ENCODE data around the gene H6PD. TPM values are rescaled to one million over a fixed set of nuclear protein-coding genes. Genes with fewer than 3 reads are reported as not detected.

H6PD gene
- total RNA-seq, 1 donor from 2014 or later = 43.7 TPM

DNA sequence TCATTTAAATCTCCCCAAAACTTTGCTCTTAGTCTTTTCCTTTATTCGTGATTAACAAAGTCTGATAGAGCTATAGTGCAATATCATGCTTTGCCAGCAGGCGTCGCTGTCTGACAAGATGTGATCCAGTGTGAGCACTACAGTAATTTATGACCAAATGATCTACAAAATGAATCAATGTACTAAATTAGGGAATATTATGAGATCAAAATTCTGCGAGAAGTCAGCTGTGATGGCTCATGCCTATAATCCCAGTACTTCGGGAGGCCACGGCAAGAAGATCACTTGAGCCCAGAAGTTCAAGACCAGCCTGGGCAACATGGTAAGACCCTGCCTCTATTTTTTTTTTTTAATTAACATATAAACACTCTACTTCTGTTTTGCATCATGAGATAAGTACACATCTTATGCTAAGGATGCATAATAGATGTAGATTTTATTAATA, 54.5 kb downstream of the H6PD start:
- H3K4me3 ChIP-seq = no peak overlapping the region
- DNase-seq (peak; percentile 77), ATAC-seq (peak; percentile 46)
- peak; percentile 97 for TF ChIP-seq CTCF (IDR thresholded peaks at IDR 0.05)
- H3K27ac ChIP-seq = no peak overlapping the region
- H3K9me3 ChIP-seq = peaks cover 9% of the 10 kb centered on the region
- intact Hi-C loops (cut with DNase I) = loop anchor here (10.0 kb wide), 1 partner anchor 196 kb away; no protein-coding TSS in a partner anchor
- no peaks in the 10 kb centered on the region for H3K27me3 ChIP-seq
- peaks cover 28% of the 10 kb centered on the region for H3K4me1 ChIP-seq
- no peaks in the 10 kb centered on the region for H3K36me3 ChIP-seq

DNA sequence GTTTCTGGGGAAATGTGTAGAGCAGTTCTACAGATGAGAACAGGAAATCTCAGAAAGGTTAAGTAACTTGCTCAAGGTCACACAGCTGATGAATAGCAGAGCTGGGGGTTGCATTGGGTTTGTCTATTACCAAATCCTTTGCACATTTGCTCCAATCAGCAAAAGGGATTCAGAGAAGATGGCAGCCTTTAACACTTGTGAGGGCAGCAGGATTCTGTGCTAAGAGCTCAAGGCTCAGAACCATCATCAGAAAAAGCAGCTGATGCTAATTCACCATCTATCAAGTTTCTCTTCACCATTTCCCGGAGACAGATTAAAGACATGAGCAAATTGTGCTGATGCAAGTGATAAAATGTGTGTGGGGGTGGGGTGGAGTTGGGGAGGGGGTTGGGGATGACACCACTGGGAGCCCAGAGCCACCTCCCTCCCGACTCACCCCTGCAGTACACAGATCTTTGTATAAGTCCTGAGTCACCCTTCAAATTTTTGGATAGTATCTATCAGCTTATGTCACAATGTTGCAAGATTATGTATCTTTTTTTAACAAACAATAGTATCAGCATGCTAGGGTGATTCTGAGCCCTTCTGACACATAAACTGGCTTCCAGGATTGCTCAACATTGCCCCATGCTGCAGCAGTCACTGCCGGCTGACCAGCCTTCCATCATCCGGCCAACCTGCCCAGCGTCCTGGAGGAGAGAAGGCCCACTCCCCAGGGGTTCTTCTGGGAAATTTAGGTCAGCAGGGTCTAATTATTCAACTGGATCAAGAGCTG, 55.3 kb downstream of the H6PD start:
- peak; percentile 19 for ATAC-seq
- H3K36me3 ChIP-seq = no peaks in the 10 kb centered on the region
- no peak for TF ChIP-seq CTCF (IDR thresholded peaks at IDR 0.05)
- intact Hi-C loops (cut with DNase I) = loop anchor here (5.0 to 10.0 kb wide), 2 partner anchors 162 to 195 kb away; no protein-coding TSS in a partner anchor
- no peaks in the 10 kb centered on the region for H3K27me3 ChIP-seq
- no peak for DNase-seq
- peak overlapping the region; percentile 65 for H3K27ac ChIP-seq
- no peak overlapping the region for H3K4me3 ChIP-seq
- peaks cover 9% of the 10 kb centered on the region for H3K9me3 ChIP-seq
- peaks cover 32% of the 10 kb centered on the region for H3K4me1 ChIP-seq

DNA sequence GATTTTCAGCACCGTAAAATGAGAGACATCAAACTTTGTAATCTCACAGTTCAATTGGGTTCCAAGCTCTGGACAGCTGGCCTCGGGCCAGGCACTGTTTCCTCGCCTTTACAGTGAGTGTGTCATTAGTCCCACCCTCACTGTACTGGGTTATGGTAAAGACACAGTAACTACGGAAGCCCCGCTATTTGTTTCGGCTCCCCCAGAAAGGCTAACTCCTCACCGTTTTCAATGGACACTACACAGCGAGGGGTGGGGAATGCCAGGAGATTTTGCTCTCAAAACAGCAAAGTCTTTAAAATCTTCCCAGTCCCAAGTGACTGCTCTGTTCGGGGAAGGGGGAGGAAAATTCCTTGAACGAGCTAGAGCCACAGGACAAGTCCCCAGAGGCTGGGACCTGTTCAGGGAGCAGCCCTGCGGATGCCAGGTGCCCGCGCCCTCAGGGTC, 57.4 kb downstream of the H6PD start:
- ATAC-seq = no peak
- H3K9me3 ChIP-seq = peaks cover 9% of the 10 kb centered on the region
- peaks cover 36% of the 10 kb centered on the region for H3K4me1 ChIP-seq
- peak overlapping the region; percentile 86 for H3K27ac ChIP-seq
- peak overlapping the region; percentile 87 for H3K4me3 ChIP-seq
- TF ChIP-seq CTCF (IDR thresholded peaks at IDR 0.05) = no peak
- no peaks in the 10 kb centered on the region for H3K36me3 ChIP-seq
- DNase-seq = no peak
- no peaks in the 10 kb centered on the region for H3K27me3 ChIP-seq
- intact Hi-C loops (cut with DNase I) = loop anchor here (5.0 kb wide), 1 partner anchor 160 kb away; no protein-coding TSS in a partner anchor

DNA sequence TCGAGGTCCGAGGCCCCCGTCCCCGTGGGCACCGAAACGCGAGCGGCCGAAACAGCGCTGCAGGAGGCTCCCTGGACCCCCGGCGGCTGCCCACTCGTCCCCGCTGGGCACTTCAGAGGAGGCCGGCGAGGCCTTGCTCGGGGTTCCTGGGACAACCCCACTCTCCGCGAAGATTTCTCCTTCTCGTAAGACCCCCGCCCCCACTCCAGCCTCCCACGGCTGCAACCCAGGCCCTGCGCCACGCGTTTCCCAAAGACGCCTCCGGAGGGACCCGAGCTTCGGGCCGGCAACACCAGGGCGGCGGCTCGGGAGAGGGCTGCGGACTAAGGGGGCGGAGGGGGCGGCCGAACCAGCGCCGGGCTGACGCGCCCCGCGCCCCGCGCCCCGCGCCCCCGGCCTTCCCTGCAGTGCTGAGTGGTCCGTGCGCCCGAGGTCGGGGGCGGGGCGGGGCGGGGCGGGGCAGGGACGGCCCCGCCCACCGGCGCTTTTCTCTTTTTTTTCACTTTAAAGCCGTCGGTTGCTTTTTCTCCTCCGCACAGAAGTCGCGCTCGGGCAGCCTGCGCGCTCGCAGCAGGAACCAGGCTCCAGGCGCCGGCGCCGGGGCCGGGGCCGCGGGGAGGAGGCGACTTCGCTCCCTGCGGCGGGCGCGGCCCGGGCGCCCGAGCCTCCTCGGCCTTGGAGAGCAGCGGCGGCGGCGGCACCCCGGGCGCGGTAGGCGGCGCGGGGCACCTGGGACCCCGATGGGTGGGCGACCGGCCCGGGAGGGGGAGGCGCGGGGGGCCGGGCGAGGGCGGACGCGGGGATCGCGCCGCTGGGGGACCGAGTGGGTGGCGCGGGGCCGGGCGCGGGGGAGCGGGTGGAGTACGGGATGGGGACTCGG, 58.0 kb downstream of the H6PD start, which contains the start of gene SPSB1:
SPSB1 (plus strand) TSS at position 534 of the 880 bp plus-strand sequence. CDS start 62,998 bp downstream, outside the sequence.
- ATAC-seq = peak; percentile 74
- Histone ChIP-seq H3K9me3 (peaks cover 9% of the 10 kb centered on the region), H3K36me3 (no peaks in the 10 kb centered on the region), H3K4me3 (peak within 1 kb of the TSS; percentile 87), H3K27me3 (no peaks in the 10 kb centered on the region), H3K4me1 (peaks cover 36% of the 10 kb centered on the region), H3K27ac (peak within 1 kb of the TSS; percentile 86)
- intact Hi-C loops (cut with DNase I) = loop anchor here (5.0 kb wide), 1 partner anchor 160 kb away; no protein-coding TSS in a partner anchor
- TF ChIP-seq CTCF (IDR thresholded peaks at IDR 0.05) = peak; percentile 5
- DNase-seq = peak; percentile 87

GRCh38 chr1:9293241-9293532, 58.6 kb downstream of the H6PD start:
- ATAC-seq = no peak
- H3K4me1 ChIP-seq = peaks cover 36% of the 10 kb centered on the region
- no peak for TF ChIP-seq CTCF (IDR thresholded peaks at IDR 0.05)

More at GRCh38 chr1:9293241-9293532, 58.6 kb downstream of the H6PD start:
- Histone ChIP-seq H3K36me3 (no peaks in the 10 kb centered on the region), H3K27ac (peak overlapping the region; percentile 86), H3K27me3 (no peaks in the 10 kb centered on the region), H3K9me3 (peaks cover 7% of the 10 kb centered on the region), H3K4me3 (peak overlapping the region; percentile 87)
- intact Hi-C loops (cut with DNase I) = loop anchor here (5.0 kb wide), 1 partner anchor 159 kb away; no protein-coding TSS in a partner anchor
- DNase-seq = no peak

Data from upper lobe of right lung (tissue), 1 donor.